Cardiac fibroblast (primary cell): ENCODE measurements around the gene OLA1.

Experiments
- DNase-seq, 2 donors: peaks; one replicate each; pipeline versions ENCODE4 v3.0.0 to v3.0.0-alpha.2; 2010; ENCODE audit warnings: low read depth in 2 of 2
- H3K4me3 ChIP-seq, 2 donors: replicated peaks in 1 of 2; 1 replicate in 1 of 2; 2 replicates in 1 of 2; pipeline ENCODE4 v1.5.1; 2011; ENCODE audit warnings: low read depth in 2 of 2, low read length in 2 of 2, mild to moderate bottlenecking in 2 of 2, moderate library complexity in 1 of 2
- TF ChIP-seq, protein P1 (sequence below): IDR thresholded peaks from one replicate; pipeline ENCODE4 v1.5.1; 2011; ENCODE audit warnings: low read depth, mild to moderate bottlenecking, low read length, inconsistent platforms

OLA1 gene

GRCh38 chr2:174031226-174031625 is 217.1 kb downstream of the OLA1 start:
- H3K4me3 ChIP-seq, result no peak overlapping the region
- DNase-seq, result peak in 1 of 2 donors; percentile 29
- TF ChIP-seq, protein P1, sequence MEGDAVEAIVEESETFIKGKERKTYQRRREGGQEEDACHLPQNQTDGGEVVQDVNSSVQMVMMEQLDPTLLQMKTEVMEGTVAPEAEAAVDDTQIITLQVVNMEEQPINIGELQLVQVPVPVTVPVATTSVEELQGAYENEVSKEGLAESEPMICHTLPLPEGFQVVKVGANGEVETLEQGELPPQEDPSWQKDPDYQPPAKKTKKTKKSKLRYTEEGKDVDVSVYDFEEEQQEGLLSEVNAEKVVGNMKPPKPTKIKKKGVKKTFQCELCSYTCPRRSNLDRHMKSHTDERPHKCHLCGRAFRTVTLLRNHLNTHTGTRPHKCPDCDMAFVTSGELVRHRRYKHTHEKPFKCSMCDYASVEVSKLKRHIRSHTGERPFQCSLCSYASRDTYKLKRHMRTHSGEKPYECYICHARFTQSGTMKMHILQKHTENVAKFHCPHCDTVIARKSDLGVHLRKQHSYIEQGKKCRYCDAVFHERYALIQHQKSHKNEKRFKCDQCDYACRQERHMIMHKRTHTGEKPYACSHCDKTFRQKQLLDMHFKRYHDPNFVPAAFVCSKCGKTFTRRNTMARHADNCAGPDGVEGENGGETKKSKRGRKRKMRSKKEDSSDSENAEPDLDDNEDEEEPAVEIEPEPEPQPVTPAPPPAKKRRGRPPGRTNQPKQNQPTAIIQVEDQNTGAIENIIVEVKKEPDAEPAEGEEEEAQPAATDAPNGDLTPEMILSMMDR, result no peak

DNA sequence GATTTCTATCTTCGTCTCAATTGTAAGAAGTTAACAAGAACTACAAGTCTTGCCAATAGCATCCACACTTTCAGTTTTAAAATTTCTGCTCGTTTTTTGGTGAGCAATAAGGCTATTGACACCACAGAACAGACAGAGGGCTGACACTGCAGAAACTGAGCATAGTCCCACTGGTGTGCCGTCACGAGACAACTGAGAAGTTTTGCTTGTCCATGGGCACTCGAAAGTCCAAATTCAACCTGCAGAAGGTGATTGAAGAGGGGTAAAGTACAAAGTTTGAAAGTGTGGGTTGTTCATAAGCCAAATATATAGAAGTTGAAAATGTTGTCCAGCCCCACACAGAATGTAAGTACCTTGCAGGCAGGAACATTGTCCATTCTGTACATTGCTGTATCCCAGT is 219.4 kb downstream of the OLA1 start:
- no peak overlapping the region for H3K4me3 ChIP-seq
- TF ChIP-seq, protein P1, result no peak
- DNase-seq, result no peak

- TF ChIP-seq, protein P1, result no peak
- DNase-seq, result no peak
- no peak overlapping the region for H3K4me3 ChIP-seq
These were observed 220.4 kb downstream of the OLA1 start for GRCh38 chr2:174027956-174028355.

DNA sequence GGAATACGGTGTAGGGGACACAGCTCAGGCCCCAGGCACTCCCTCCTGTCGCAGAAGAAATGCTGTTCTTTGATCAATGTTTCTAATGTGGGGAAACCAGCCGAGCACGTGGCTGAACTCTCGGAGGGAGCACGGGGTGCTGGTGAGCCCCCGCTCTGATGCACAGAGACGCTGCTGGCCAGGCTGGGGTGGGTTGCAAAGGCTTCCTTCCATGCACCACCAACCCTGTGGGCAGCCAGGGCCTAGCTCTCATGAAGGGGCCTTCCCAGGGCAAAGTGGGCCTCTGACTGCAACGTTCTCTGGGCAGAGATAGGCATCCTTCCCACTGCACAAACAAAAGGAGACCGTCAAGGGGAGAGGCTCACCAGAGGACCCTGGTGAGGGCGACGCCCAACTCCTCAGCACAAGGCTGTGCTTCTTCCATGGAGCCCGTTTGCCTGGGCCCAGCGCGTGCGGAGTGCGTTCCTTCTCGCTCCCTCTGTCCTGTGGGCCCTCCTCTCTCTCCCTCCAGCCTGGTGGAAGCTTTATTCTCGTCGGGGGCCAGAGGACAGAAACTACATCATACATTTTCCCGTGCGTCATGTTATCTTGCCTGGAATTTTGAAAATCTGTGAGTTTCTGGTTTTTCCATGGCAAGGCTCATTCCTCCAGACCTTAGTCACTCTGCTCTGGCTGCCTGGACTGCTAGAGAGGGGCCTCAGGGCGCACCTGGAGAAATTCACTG is 222.0 kb downstream of the OLA1 start:
- peak; percentile 62 to 87 for DNase-seq
- H3K4me3 ChIP-seq, result no peak overlapping the region
- TF ChIP-seq, protein P1, result no peak

GRCh38 chr2:174025271-174026121 is 222.8 kb downstream of the OLA1 start:
- DNase-seq, result peak; percentile 94 to 97
- TF ChIP-seq, protein P1, result no peak
- peak overlapping the region in 1 of 2 donors; percentile 5 for H3K4me3 ChIP-seq

GRCh38 chr2:174024524-174025270 is 223.6 kb downstream of the OLA1 start:
- peak overlapping the region in 1 of 2 donors; percentile 5 for H3K4me3 ChIP-seq
- peak; percentile 81 to 90 for DNase-seq
- TF ChIP-seq, protein P1, result no peak
